KOPT-K1 (cell line): ENCODE data around the gene BTD.
A peak's percentile ranks its signal among the peaks of the same experiment; 100 is the strongest.
"Not testable (repeated sequence)": the region's sequence is repeated elsewhere in the genome, so short reads cannot be mapped to it uniquely, and the experiment has no call there.

Experiments used
- H3K27ac ChIP-seq: fragments of 200-600 bp; sonication (generic); 2 replicates; pipeline ENCODE4 v1.5.1; 2016; ENCODE audit warnings: antibody characterized with exemption, mild to moderate bottlenecking, low read depth, low read length; ENCODE audit not compliant: poor library complexity, severe bottlenecking
- H3K36me3 ChIP-seq: fragments of 200-600 bp; sonication (generic); 2 replicates; pipeline ENCODE4 v1.5.1; 2017; ENCODE audit warnings: antibody characterized with exemption, mild to moderate bottlenecking, low read length, moderate library complexity; ENCODE audit not compliant: insufficient read depth
- H3K9me3 ChIP-seq: fragments of 200-600 bp; sonication (generic); 2 replicates; pipeline ENCODE4 v1.5.1; 2017; ENCODE audit warnings: antibody characterized with exemption, low read length, mild to moderate bottlenecking; ENCODE audit not compliant: insufficient read depth, poor library complexity, severe bottlenecking

The BTD gene

DNA sequence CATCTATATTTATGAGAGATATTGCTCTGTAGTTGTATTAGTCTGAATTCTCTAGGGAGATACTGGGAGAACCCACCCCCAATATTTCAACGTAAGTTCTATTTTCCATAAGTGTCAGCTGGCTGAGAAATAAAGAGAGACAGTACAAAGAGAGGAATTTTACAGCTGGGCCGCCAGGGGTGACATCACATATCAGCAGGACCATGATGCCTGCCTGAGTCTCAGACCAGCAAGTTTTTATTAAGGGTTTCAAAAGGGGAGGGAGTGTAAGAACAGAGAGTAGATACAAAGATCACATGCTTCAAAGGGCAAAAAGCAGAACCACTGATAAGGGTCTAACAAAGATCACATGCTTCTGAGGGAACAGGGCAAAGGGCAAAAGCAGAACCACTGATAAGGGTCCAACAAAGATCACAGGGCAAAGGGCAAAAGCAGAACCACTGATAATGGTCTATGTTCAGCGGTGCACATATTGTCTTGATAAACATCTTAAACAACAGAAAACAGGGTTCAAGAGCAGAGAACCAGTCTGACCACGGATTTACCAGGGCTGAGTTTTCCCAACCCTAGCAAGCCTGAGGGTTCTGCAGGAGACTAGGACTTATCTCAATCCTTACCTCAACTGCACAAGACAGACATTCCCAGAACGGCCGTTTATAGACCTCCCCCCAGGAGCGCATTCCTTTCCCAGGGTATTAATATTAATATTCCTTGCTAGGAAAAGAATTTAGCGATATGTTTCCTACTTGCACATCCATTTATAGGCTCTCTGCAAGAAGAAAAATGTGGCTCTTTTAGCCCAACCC is 18.3 kb downstream of the BTD start:
- peaks cover 51% of the 10 kb centered on the region for H3K9me3 ChIP-seq
- not testable (repeated sequence) for H3K27ac ChIP-seq, H3K36me3 ChIP-seq

DNA sequence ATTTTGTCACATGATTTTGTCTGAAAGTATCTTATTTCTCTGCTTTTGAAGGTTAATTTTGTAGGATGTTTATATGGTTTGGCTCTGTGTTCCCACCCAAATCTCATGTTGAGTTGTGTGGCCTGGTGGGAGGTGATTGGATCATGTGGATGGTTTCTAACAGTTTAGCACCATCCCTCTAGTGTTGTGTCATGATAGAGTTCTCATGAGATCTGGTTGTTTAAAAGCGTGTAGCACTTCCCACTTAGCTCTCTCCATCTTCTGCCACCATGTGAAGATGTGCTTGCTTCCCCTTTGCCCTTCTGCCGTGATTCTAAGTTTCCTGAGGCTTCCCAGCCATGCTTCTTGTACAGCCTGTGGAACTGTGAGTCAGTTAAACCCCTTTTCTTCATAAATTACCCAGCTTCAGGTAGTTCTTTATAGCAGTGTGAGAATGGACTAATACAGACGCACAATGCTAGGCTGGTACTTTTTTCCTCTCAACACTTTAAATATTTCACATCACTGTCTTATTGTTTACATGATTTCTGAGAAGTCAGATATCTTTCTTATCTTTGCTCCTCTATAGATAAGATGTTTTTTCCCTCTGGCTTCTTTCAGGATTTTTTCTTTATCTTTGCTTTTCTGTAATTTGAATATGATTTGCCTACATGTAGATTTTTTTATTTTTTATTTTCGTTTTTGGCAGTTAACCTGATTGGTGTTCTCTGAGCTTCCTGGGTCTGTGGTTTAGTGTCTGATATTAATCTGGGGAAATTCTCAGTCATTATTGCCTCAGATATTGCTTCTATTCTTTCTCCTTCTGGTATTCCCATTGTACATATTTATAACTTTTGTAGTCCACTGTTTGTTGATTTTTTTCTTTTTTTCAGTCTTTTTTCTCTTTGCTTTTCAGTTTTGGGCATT is 22.2 kb downstream of the BTD start:
- Histone ChIP-seq H3K27ac (no peak overlapping the region), H3K36me3 (no peaks in the 10 kb centered on the region), H3K9me3 (peaks cover 47% of the 10 kb centered on the region)

DNA sequence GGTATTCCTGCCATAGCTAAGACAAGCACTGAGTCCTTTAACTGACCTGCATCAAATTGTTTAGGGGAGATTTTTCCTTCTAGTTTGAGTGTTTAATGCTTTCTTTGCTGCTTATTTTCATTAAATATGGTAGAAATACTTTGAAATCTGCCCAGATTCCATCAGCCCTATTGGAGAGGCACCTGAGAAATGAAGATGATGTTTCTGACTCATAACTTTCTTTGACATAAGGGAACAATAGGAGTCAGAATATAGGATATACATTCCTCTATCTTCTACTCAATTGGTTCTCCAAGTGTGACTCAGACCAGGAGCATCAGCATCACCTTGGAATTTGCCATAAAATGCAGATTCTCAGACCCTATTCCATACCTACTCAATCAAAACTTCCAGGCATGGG is 27.4 kb downstream of the BTD start:
- Histone ChIP-seq H3K27ac (no peak overlapping the region), H3K36me3 (no peaks in the 10 kb centered on the region), H3K9me3 (peaks cover 4% of the 10 kb centered on the region)

DNA sequence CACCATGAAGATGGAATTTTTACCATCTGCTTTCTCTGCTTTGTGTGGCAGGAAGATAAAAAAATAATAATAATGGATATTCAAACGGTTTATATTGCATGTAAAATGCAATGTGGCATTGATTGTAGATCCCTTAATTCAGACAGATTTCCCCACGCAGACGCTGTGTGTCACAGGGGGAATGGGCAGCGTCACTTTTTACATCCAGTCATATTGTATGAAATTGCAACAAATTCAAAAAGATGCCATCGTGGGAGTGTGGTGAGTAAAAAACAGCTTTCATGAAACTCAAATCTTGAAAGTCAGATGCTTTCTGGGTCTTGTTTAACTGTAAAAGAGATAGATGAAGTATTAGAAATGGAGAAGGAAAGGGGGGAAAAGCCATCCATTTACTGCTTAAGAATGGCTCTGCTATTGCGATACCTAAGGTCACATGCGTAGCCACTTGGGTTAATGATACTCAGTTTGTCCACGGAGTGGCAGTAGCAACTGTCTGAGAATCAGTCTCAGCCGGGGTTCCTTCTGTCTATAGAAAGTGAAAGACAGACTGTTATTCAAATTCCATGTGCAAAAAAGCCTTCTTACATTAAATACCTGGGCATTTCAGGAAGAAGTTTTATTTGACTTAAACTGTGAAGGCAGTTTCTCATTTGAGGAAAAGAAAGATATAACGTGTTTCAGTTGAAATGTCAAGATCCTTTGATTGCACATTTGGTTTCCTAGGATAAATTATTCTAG is 28.5 kb downstream of the BTD start:
- Histone ChIP-seq H3K36me3 (no peaks in the 10 kb centered on the region), H3K27ac (peak overlapping the region; percentile 16), H3K9me3 (peaks cover under 1% of the 10 kb centered on the region)

DNA sequence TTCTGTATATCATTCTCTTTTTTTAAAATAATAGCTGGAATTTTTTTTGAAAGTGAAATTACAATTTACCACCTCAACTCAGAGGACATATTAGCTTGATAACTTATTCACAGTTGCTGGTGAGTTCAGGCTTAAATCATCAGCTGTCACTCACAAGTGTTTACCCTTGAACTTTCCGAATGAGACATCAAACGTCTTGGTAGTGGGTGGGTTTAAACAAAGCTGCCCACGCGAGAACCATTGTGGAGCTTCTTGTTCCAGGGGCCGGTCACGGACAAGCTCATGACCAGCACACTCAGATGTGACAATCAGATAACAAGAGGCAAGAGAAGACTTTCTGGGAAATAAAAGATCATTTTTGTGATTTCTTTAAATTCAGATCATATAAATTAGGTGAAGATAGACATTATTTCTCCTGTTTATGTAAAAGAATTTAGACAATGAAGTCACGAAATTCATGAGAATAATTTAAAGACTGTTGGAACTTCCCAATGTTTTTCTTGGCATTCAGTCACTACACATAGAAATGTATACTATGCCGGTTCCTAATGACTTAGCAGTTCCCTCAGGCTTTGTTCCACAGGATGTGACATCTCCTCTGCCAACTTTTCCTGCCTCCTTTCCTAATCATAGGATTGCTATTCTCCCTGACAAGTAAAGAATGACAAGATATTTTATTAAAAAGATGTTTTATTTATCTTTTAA is 29.3 kb downstream of the BTD start:
- Histone ChIP-seq H3K36me3 (no peaks in the 10 kb centered on the region), H3K27ac (peak overlapping the region; percentile 16), H3K9me3 (no peaks in the 10 kb centered on the region)

DNA sequence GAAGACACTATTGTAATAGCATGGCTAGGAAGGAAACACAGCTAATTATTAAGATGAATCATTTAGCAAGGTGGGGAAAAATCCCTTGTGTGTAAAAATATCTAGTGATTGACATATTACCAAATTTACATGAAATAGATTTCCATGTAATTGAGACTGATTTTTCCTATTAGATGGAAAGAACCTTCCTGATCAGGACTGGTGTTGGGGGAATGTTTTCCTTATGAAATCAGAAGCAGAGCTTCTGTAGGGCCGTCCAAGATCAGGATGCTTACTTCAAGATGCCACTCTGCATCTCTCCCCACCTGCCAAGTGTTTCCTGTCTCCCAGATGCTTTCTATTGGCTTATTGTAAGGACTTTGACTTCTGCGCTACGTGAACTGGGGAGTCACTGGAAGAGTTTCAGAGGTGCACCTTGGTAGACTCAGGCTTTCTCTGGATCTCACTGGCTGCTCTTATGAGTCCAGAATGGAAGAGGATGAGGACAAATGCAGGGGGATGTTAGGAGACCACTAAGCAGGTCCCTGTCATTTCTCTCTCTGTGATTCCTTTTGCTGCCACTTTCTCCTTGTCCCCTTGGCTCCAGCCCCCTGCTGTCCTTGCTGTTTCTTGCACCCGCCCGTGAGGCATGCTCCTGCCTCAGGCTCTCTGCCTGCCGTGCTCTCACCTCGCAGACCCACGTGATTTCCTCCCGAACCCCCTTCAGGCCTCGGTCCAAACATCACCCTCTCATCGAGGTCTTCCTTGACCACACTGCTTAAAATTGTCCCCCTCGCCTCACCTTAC is 30.1 kb downstream of the BTD start:
- Histone ChIP-seq H3K36me3 (no peaks in the 10 kb centered on the region), H3K27ac (no peak overlapping the region), H3K9me3 (no peaks in the 10 kb centered on the region)

DNA sequence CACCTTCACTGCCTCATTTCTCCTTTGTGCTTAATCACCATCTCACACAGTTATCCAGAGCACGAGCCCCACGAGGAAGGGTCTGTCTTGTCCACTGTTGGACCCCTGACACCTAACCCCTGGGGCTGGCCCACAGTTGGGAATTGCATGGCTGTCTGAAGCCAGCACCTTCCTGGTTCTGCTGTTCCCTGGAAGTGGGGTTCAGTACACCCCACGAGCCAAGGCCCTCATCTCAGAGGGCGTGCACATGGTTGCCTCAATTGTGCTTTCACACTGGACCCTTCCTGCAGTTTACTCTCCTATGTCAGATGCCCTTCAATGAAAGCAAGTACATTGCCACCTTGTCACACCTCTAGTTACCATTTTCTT is 30.7 kb downstream of the BTD start:
- Histone ChIP-seq H3K36me3 (no peaks in the 10 kb centered on the region), H3K9me3 (no peaks in the 10 kb centered on the region), H3K27ac (no peak overlapping the region)

DNA sequence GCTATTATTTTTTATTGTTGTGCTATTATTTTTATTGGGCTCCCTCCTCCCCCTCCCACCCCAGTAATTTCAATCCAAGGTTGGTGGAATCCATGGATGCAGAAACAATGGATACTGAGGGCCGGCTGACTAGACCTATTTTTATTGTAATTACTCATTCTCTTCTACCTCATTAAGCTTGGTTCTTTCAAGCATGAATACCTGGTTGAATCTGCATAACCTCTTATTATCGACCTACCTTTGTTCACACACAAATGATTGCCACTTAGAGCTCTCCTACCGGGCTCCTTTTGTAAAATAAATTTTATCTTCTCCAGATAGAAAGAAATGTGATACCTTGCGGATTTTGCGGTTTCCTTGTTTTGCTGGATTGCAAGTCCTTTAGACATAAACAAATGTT is 31.6 kb downstream of the BTD start:
- Histone ChIP-seq H3K27ac (no peak overlapping the region), H3K9me3 (no peaks in the 10 kb centered on the region), H3K36me3 (no peaks in the 10 kb centered on the region)

DNA sequence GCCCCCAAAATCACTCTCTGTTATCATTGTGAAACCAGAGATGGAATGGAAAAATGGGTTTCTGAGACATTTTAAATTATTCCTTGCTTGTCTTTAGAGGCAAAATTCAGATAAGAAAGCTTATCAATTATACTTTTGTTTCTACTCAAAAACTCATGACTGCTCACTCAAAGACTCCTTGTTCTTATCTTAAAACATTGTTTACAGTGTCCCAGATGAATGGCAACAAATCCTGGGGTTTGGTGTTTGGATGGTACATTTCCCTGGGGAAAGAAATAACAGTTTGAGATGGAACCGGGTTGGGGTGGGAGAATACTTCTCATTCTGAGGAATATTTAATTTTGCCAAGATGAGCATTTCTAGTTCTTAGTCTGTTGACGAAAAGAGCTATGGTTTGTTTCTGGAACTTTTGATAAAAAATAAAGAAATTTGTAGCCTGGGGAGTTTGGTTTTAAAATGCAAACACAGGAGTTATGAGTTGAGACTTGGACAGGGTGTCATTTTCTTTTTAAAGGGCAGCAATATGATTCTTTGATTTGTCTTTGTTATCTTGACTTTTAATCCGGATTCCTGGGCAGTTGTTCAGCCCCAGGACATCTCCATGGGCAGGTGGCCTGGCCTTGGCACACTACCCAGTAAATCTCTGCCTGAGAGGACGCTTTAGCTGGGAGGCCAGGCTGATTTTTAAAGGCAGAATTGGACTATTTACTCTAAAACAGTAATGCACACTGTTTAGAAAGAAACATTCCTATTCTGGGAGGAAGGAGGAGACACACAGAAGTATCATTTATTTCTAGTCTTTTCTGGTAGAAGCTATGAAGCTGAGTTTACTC is 32.4 kb downstream of the BTD start:
- H3K9me3 ChIP-seq, result no peaks in the 10 kb centered on the region
- H3K27ac ChIP-seq, result no peak overlapping the region
- no peaks in the 10 kb centered on the region for H3K36me3 ChIP-seq

DNA sequence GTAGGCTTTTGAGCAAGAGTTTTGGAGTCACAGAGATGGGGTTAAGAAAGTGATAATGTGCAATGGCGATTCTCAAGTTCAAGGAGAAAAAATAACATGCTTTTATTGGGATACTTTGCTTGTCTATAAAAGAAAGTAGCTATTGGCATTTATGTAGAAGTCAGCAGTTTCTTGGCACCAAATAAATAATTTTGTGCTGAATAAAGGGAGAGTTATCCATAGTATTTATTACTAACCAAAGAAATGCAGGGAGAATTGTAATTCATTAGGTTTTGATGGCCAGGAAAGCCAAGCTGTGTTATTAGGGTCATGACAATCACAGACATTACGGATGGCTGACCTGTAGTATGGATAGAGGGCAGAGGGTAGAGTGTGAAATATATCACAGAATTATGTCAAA is 33.1 kb downstream of the BTD start:
- Histone ChIP-seq H3K9me3 (no peaks in the 10 kb centered on the region), H3K27ac (no peak overlapping the region), H3K36me3 (no peaks in the 10 kb centered on the region)

DNA sequence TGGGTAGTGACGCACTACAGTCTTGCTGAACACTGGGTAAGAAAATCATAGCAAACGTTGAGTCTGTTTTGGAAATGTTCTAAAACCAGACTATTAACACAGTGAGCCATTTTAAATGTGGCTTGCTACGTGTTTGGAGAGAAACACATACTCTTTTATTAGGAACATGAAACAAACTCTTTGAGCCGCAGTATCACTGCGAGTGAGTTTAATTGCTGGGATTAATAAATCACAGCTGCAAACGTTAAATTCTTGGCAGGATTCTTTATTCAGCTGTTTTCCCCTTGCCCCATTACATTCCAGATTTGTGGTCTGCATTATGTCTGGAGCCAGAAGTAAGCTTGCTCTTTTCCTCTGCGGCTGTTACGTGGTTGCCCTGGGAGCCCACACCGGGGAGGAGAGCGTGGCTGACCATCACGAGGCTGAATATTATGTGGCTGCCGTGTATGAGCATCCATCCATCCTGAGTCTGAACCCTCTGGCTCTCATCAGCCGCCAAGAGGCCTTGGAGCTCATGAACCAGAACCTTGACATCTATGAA is 33.6 kb downstream of the BTD start:
- Histone ChIP-seq H3K36me3 (no peaks in the 10 kb centered on the region), H3K9me3 (no peaks in the 10 kb centered on the region), H3K27ac (no peak overlapping the region)

DNA sequence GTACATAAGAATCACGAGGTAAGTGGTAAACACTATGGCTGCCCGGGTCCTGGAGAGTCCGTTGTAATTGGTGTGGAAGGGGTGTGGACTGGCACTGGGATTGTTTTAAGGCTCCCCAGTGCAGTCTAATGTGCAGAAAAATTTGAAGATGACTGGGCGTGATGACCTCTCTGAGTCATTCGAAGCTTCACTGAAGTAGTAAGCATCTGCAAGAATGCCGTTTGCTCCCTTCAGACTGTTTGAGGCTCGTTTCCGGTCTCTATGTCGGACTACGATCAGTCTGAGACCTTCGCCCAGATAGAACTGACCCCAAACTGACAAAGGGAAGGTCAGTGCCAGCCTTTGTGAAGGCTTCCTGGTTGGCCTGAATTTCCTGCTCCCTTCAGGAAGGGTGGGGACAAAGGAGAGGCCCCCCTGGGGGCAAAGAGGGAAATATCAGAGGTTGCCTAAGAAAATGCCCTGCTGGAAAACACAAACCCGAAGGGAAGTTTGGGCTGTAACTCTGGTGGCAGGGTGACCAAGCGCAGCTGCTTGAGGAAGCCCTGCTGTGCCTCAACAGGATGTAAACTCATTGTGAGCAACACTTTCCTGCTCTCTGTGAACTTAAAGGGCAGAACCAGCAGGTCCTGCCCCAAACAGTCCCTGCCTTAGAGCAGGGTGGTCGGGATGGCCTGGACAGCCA is 34.6 kb downstream of the BTD start:
- no peaks in the 10 kb centered on the region for H3K9me3 ChIP-seq
- H3K27ac ChIP-seq, result no peak overlapping the region
- no peaks in the 10 kb centered on the region for H3K36me3 ChIP-seq
